ENCODE measurements around the gene AKNA. TPM values are rescaled to one million over a fixed set of nuclear protein-coding genes. Genes with fewer than 3 reads are reported as not detected.

The AKNA gene
- total and polyA plus RNA-seq, 2 of the 8 experiments (the other 6 are each of a cell fraction or from before 2014, with no cell fraction given), result 21.0 to 27.4 TPM

GRCh38 chr9:114412048-114412683 is 24.4 kb upstream of the AKNA start (continued):
- TF ChIP-seq CHD7 (IDR thresholded peaks at IDR 0.05; ENCODE audit: insufficient replicate concordance, low read length) (no peak), CEBPB (IDR thresholded peaks at IDR 0.05; ENCODE audit: low read depth, low read length) (no peak), PHF8 (conservative IDR thresholded peaks at IDR 0.05; ENCODE audit: low read depth, low read length) (no peak), TAF7 (optimal IDR thresholded peaks at IDR 0.05; ENCODE audit: borderline replicate concordance, low read depth, low read length) (no peak), SP2 (IDR thresholded peaks at IDR 0.05; ENCODE audit: low read length) (no peak)
